ENCODE results near the gene FDXR. TPM values are rescaled to one million over a fixed set of nuclear protein-coding genes. Genes with fewer than 3 reads are reported as not detected.

Gene FDXR
- total RNA-seq, 1 experiment from 2014 or later: 29.7 TPM

GRCh38 chr17:74862108-74862901 is 10.5 kb downstream of the FDXR start:
- no peak overlapping the region for H3K27ac Mint-ChIP-seq (ENCODE audit: low read depth, unreplicated experiment)
- H3K4me3 Mint-ChIP-seq (ENCODE audit: unreplicated experiment): no peak overlapping the region
- peak; percentile 60 for TF ChIP-seq CTCF (IDR thresholded peaks at IDR 0.05; ENCODE audit: unreplicated experiment)
- H3K9me3 Mint-ChIP-seq (ENCODE audit: unreplicated experiment): no peaks in the 10 kb centered on the region
- BruUV-seq (replicated peaks): TSS peak; percentile 53
- peaks cover 39% of the 10 kb centered on the region for H3K27me3 Mint-ChIP-seq (ENCODE audit: insufficient read depth, unreplicated experiment)
- ChIA-PET CTCF (interaction anchor here (0.6 to 6.9 kb wide), 13 partner anchors 12 to 920 kb away, joined by 3 to 69 read pairs (median 3); partner anchors contain the start of gene NHERF1), POLR2A (interaction anchor here (0.7 to 4.5 kb wide), 4 partner anchors 11 to 1751 kb away, joined by 3 to 26 read pairs (median 4); partner anchors contain the start of genes FDXR and NAT9)
- peaks cover 13% of the 10 kb centered on the region for H3K36me3 Mint-ChIP-seq (ENCODE audit: insufficient read depth, unreplicated experiment)
- DNase-seq (ENCODE audit: unreplicated experiment): peak; percentile 53
- no peaks in the 10 kb centered on the region for H3K4me1 Mint-ChIP-seq (ENCODE audit: insufficient read depth, unreplicated experiment)
- intact Hi-C loops (cut with micrococcal nuclease): loop anchor here (10.0 kb wide), 1 partner anchor 298 kb away; the partner anchor contains the start of gene CD300H

- no peak for DNase-seq (ENCODE audit: unreplicated experiment)
- TF ChIP-seq CTCF (IDR thresholded peaks at IDR 0.05; ENCODE audit: unreplicated experiment): no peak
- Mint-ChIP-seq H3K36me3 (ENCODE audit: insufficient read depth, unreplicated experiment) (peaks cover 11% of the 10 kb centered on the region), H3K4me1 (ENCODE audit: insufficient read depth, unreplicated experiment) (no peaks in the 10 kb centered on the region), H3K4me3 (ENCODE audit: unreplicated experiment) (no peak overlapping the region), H3K9me3 (ENCODE audit: unreplicated experiment) (no peaks in the 10 kb centered on the region), H3K27ac (ENCODE audit: low read depth, unreplicated experiment) (no peak overlapping the region), H3K27me3 (ENCODE audit: insufficient read depth, unreplicated experiment) (peaks cover 45% of the 10 kb centered on the region)
- ChIA-PET POLR2A (interaction anchor here (0.7 to 4.5 kb wide), 4 partner anchors 11 to 1751 kb away, joined by 3 to 26 read pairs (median 4); partner anchors contain the start of genes FDXR and NAT9), CTCF (interaction anchor here (0.6 to 6.9 kb wide), 11 partner anchors 11 to 921 kb away, joined by 3 to 69 read pairs (median 3); partner anchors contain the start of gene NHERF1)
- no TSS peak for BruUV-seq (replicated peaks)
- intact Hi-C loops (cut with micrococcal nuclease): loop anchor here (10.0 kb wide), 1 partner anchor 297 kb away; the partner anchor contains the start of gene CD300H
Observed at GRCh38 chr17:74861662-74862107, 11.1 kb downstream of the FDXR start.

GRCh38 chr17:74860872-74861661 is 11.7 kb downstream of the FDXR start:
- Mint-ChIP-seq H3K27ac (ENCODE audit: low read depth, unreplicated experiment) (no peak overlapping the region), H3K27me3 (ENCODE audit: insufficient read depth, unreplicated experiment) (peaks cover 51% of the 10 kb centered on the region), H3K4me1 (ENCODE audit: insufficient read depth, unreplicated experiment) (no peaks in the 10 kb centered on the region), H3K36me3 (ENCODE audit: insufficient read depth, unreplicated experiment) (peaks cover 7% of the 10 kb centered on the region), H3K4me3 (ENCODE audit: unreplicated experiment) (no peak overlapping the region), H3K9me3 (ENCODE audit: unreplicated experiment) (no peaks in the 10 kb centered on the region)
- ChIA-PET CTCF (interaction anchor here (0.9 to 6.9 kb wide), 3 partner anchors 20 to 115 kb away, joined by 3 to 69 read pairs (median 4); partner anchors contain the start of gene NHERF1), POLR2A (interaction anchor here (0.9 to 4.5 kb wide), 2 partner anchors 10 to 12 kb away, joined by 3 to 26 read pairs; partner anchors contain the start of gene FDXR)
- no peak for DNase-seq (ENCODE audit: unreplicated experiment)
- TF ChIP-seq CTCF (IDR thresholded peaks at IDR 0.05; ENCODE audit: unreplicated experiment): no peak
- intact Hi-C loops (cut with micrococcal nuclease): loop anchor here (10.0 kb wide), 1 partner anchor 296 kb away; the partner anchor contains the start of gene CD300H
- no TSS peak for BruUV-seq (replicated peaks)

Measured in MCF 10A (cell line).